ENCODE measurements around the gene CYP39A1. TPM values are rescaled to one million over a fixed set of nuclear protein-coding genes. Genes with fewer than 3 reads are reported as not detected.

Gene CYP39A1
- total RNA-seq, 4 donors from 2014 or later: 6.3 to 18.3 (median 13.0) TPM

DNA sequence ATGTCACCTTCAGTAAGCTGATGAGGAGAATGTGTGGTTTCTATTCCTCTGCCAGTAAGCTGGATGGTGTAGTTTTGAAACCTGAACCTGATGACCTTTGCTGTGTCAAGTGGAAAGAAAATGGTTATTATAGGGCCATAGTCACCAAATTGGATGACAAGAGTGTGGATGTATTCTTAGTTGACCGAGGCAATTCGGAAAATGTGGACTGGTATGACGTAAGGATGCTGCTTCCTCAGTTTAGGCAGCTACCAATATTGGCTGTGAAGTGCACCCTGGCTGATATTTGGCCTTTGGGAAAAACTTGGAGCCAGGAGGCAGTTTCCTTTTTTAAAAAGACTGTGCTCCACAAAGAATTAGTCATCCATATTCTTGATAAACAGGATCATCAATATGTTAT lies 37.0 kb upstream of the CYP39A1 start:
- no peak overlapping the region for H3K4me3 ChIP-seq (replicated peaks in 1 of 3)
- no peak for TF ChIP-seq POLR2A (IDR thresholded peaks at IDR 0.05)
- TF ChIP-seq CTCF (IDR thresholded peaks at IDR 0.05): no peak
- no peaks in the 10 kb centered on the region for H3K9me3 ChIP-seq
- no peak overlapping the region for H3K27ac ChIP-seq
- no peaks in the 10 kb centered on the region for H3K27me3 ChIP-seq
- no peaks in the 10 kb centered on the region for H3K4me1 ChIP-seq
- H3K36me3 ChIP-seq: no peaks in the 10 kb centered on the region
- intact Hi-C loops (cut with DNase I): no loop called here
- WGBS, 2 donors: 86 to 89% methylated on average over 3 of the region's 3 CpGs
- no peak for DNase-seq

- intact Hi-C loops (cut with DNase I): no loop called here
- Histone ChIP-seq H3K4me1 (no peaks in the 10 kb centered on the region), H3K27me3 (no peaks in the 10 kb centered on the region), H3K36me3 (no peaks in the 10 kb centered on the region), H3K27ac (no peak overlapping the region), H3K4me3 (replicated peaks in 1 of 3) (no peak overlapping the region), H3K9me3 (no peaks in the 10 kb centered on the region)
- TF ChIP-seq CTCF (IDR thresholded peaks at IDR 0.05) (no peak), POLR2A (IDR thresholded peaks at IDR 0.05) (no peak)
- WGBS, 2 donors: 98% methylated on average over 8 to 13 of the region's 13 CpGs
- DNase-seq: no peak
Observed at GRCh38 chr6:46688966-46689335, 36.3 kb upstream of the CYP39A1 start.

DNA sequence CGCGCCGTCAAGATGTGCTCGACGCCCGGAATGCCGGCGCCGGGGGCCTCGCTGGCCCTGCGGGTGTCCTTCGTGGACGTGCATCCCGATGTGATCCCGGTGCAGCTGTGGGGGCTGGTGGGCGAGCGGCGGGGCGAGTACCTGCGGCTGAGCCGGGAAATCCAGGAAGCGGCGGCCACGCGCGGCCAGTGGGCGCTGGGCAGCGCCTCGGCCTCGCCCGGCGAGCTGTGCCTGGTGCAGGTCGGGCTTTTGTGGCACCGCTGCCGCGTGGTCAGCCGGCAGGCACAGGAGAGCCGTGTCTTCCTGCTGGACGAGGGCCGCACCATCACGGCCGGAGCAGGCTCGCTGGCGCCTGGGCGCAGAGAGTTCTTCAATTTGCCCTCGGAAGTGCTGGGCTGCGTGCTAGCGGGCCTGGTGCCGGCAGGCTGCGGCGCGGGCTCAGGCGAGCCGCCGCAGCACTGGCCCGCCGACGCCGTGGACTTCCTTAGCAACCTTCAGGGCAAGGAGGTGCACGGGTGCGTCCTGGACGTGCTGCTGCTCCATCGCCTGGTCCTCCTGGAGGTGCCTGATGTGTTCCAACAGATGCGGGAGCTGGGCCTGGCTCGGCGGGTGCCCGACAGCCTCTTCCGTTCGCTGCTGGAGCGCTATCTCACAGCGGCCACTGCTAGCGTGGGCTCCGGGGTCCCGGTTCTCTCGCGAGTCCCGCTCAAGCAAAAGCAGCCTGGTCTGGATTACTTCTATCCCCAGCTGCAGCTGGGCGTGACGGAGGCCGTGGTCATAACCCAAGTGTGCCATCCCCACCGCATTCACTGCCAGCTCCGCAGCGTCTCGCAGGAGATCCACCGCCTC lies 35.7 kb upstream of the CYP39A1 start:
- no peaks in the 10 kb centered on the region for H3K36me3 ChIP-seq
- no peak overlapping the region for H3K4me3 ChIP-seq (replicated peaks in 1 of 3)
- no peaks in the 10 kb centered on the region for H3K9me3 ChIP-seq
- H3K27ac ChIP-seq: no peak overlapping the region
- 93 to 94% methylated on average over 53 to 66 of the region's 85 CpGs for WGBS, 2 donors
- intact Hi-C loops (cut with DNase I): no loop called here
- TF ChIP-seq CTCF (IDR thresholded peaks at IDR 0.05) (no peak), POLR2A (IDR thresholded peaks at IDR 0.05) (no peak)
- H3K4me1 ChIP-seq: no peaks in the 10 kb centered on the region
- no peaks in the 10 kb centered on the region for H3K27me3 ChIP-seq
- no peak for DNase-seq

DNA sequence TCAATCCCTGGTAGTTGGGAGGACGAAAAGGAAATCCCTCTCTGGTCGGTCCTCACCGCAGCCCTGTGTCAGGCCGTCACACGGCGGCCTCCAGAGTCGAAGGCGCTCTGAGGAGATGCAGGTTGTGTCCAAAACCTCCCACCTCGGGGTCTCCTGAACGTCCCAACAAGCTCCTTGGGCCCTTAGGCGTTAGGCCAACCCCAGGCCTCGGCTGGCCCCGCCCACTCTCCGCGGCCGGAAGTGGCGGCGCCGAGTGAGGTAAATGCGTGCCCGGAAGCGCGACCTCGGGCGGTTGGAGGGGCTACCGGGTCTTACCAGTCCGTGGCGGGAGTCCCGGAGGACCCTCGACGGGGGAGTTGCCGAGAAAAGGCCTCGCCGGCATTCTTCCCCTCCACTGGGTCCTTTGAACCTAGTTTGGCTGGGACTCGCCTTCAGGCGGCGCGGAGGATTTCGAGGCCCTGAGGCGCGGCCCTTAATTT lies 35.0 kb upstream of the CYP39A1 start, which contains the start of gene TDRD6:
TSS of gene TDRD6 (plus strand) at position 267 of the 479 bp plus-strand sequence. CDS start 244 bp downstream, outside the sequence.
- intact Hi-C loops (cut with DNase I): no loop called here
- Histone ChIP-seq H3K27ac (no peak within 1 kb of the TSS), H3K4me3 (replicated peaks in 1 of 3) (no peak within 1 kb of the TSS), H3K4me1 (no peaks in the 10 kb centered on the region), H3K9me3 (no peaks in the 10 kb centered on the region), H3K27me3 (no peaks in the 10 kb centered on the region), H3K36me3 (no peaks in the 10 kb centered on the region)
- TF ChIP-seq POLR2A (IDR thresholded peaks at IDR 0.05): no peak
- no peak for TF ChIP-seq CTCF (IDR thresholded peaks at IDR 0.05)
- no peak for DNase-seq
- WGBS, 2 donors: 81 to 96% methylated on average over 23 to 35 of the region's 41 CpGs

DNA sequence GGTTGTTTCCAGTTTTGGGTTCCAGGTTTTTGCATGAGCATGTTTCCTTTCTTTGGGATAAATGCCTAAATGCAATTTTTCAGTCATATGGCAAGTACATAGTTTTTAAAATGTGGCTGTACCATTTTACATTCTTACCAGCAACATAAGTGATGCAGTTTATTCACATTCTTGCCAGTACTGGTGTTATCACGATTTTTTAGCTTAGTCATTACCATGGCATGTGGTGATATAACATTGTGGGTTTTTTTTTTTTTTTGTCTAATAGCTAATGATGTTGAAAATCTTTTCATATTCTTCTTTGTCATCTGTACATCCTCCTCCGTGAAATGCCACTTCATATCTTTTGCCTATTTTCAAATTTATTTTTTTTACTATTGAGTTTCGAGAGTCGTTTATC lies 32.2 kb upstream of the CYP39A1 start:
- no peak overlapping the region for H3K4me3 ChIP-seq (replicated peaks in 1 of 3)
- intact Hi-C loops (cut with DNase I): no loop called here
- 87 to 91% methylated on average over 4 of the region's 4 CpGs for WGBS, 2 donors
- H3K36me3 ChIP-seq: no peaks in the 10 kb centered on the region
- H3K9me3 ChIP-seq: no peaks in the 10 kb centered on the region
- H3K4me1 ChIP-seq: no peaks in the 10 kb centered on the region
- H3K27me3 ChIP-seq: no peaks in the 10 kb centered on the region
- no peak for DNase-seq
- no peak overlapping the region for H3K27ac ChIP-seq
- no peak for TF ChIP-seq CTCF (IDR thresholded peaks at IDR 0.05)
- no peak for TF ChIP-seq POLR2A (IDR thresholded peaks at IDR 0.05)
